HCT116 (cell line): ENCODE measurements around the gene COMMD4.

Experiments
- CBX3 ChIP-seq: IDR thresholded peaks from 2 replicates; pipeline ENCODE4 v1.6.1; 2012; ENCODE audit warnings: low read depth
- EZH2 ChIP-seq: fragments of 200-600 bp; sonication (generic); IDR thresholded peaks from 2 replicates; pipeline ENCODE4 v1.6.1; 2017; ENCODE audit warnings: antibody characterized with exemption, mixed run types
- MAX ChIP-seq: IDR thresholded peaks from 2 replicates; pipeline ENCODE4 v1.6.1; 2012
- POLR2A ChIP-seq: IDR thresholded peaks from 2 replicates; pipeline ENCODE4 v1.7.0; 2011; ENCODE audit warnings: borderline replicate concordance; ENCODE audit not compliant: insufficient read depth, insufficient read length; ENCODE audit errors: extremely low read depth
- POLR2AphosphoS5 ChIP-seq: IDR thresholded peaks from 2 replicates; pipeline ENCODE4 v1.6.1; 2011; ENCODE audit warnings: mild to moderate bottlenecking, low read depth, low read length, moderate library complexity
- REST ChIP-seq: IDR thresholded peaks from 2 replicates; pipeline ENCODE4 v1.6.1; 2012; ENCODE audit warnings: low read depth
- YY1 ChIP-seq: IDR thresholded peaks from 2 replicates; pipeline ENCODE4 v1.6.1; 2011; ENCODE audit warnings: low read length, low read depth, moderate library complexity, mild to moderate bottlenecking; ENCODE audit not compliant: insufficient replicate concordance; ENCODE audit errors: extremely low read depth
- ZFX ChIP-seq: fragments of 450-650 bp; IDR thresholded peaks from 2 replicates; pipeline ENCODE4 v1.6.1; 2017
- ZNF274 ChIP-seq: fragments of 200-500 bp; sonication (Bioruptor generic); IDR thresholded peaks from 2 replicates; pipeline ENCODE4 v1.6.1; 2014; ENCODE audit warnings: mild to moderate bottlenecking, low read depth, low read length, inconsistent platforms
- TF ChIP-seq, protein P1 (sequence below), 3 experiments: fragments of 200-600 bp in 1 of 3; sonication (generic) in 1 of 3; IDR thresholded peaks in 2 of 3; conservative IDR thresholded peaks in 1 of 3; 2 replicates each; pipeline ENCODE4 v1.5.1; 2012 to 2017; ENCODE audit warnings: low read depth in 2 of 3, low read length in 2 of 3, antibody characterized with exemption in 1 of 3, borderline replicate concordance in 1 of 3, control low read depth in 1 of 3, mild to moderate bottlenecking in 1 of 3, mixed read lengths in 1 of 3, mixed run types in 1 of 3, moderate library complexity in 1 of 3; ENCODE audit not compliant: insufficient read depth in 1 of 3

GRCh38 chr15:75329571-75329970 lies 6.3 kb upstream of the COMMD4 start:
- TF ChIP-seq, protein P1, sequence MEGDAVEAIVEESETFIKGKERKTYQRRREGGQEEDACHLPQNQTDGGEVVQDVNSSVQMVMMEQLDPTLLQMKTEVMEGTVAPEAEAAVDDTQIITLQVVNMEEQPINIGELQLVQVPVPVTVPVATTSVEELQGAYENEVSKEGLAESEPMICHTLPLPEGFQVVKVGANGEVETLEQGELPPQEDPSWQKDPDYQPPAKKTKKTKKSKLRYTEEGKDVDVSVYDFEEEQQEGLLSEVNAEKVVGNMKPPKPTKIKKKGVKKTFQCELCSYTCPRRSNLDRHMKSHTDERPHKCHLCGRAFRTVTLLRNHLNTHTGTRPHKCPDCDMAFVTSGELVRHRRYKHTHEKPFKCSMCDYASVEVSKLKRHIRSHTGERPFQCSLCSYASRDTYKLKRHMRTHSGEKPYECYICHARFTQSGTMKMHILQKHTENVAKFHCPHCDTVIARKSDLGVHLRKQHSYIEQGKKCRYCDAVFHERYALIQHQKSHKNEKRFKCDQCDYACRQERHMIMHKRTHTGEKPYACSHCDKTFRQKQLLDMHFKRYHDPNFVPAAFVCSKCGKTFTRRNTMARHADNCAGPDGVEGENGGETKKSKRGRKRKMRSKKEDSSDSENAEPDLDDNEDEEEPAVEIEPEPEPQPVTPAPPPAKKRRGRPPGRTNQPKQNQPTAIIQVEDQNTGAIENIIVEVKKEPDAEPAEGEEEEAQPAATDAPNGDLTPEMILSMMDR (IDR thresholded peaks at IDR 0.05 in 2 of 3, conservative IDR thresholded peaks at IDR 0.05 in 1 of 3; ENCODE audit: borderline replicate concordance in 1 of 3, insufficient read depth in 1 of 3, low read depth in 2 of 3, low read length in 2 of 3), result no peak
- no peak for TF ChIP-seq YY1
- no peak for TF ChIP-seq EZH2
- TF ChIP-seq ZFX, result no peak
- TF ChIP-seq POLR2AphosphoS5, result no peak
- TF ChIP-seq REST, result no peak
- no peak for TF ChIP-seq POLR2A
- no peak for TF ChIP-seq CBX3
- TF ChIP-seq ZNF274, result no peak
- no peak for TF ChIP-seq MAX
